ENCODE data around the gene SEC22C. TPM values are rescaled to one million over a fixed set of nuclear protein-coding genes. Genes with fewer than 3 reads are reported as not detected.

Gene SEC22C
- total and polyA plus RNA-seq, 2 of the 4 experiments (the other 2 are of a cell fraction), result 24.0 to 43.9 TPM

GRCh38 chr3:42513521-42513920 is 68.2 kb downstream of the SEC22C start:
- no peaks in the 10 kb centered on the region for H3K9me3 ChIP-seq (ENCODE audit: control insufficient read depth, insufficient read depth, low read length)
- no peak overlapping the region for H2BK5ac ChIP-seq (ENCODE audit: low read depth, low read length, poor library complexity, severe bottlenecking)
- H3K18ac ChIP-seq (ENCODE audit: low read depth, low read length), result no peak overlapping the region
- WGBS, 2 experiments (ENCODE audit: extremely low coverage in 2 of 2, insufficient read length in 1 of 2), result 100% methylated on average over 1 of the region's 6 CpGs; no CpG with 5 or more reads in 1 of the 2 experiments
- no peak overlapping the region for H3K23ac ChIP-seq (ENCODE audit: low read depth, low read length)
- H3K56ac ChIP-seq (ENCODE audit: extremely low read depth, insufficient read depth, low read length), result no peak overlapping the region
- H2BK15ac ChIP-seq (ENCODE audit: low read depth, low read length), result no peak overlapping the region
- no peak overlapping the region for H3K14ac ChIP-seq (replicated peaks; ENCODE audit: low read depth, low read length)
- H2BK120ac ChIP-seq (ENCODE audit: low read depth, low read length), result no peak overlapping the region
- BruUV-seq (replicated peaks), result no TSS peak
- dilution Hi-C loops (cut with HindIII; ENCODE audit: low sequenced_read_pairs, unreplicated experiment) (no loop called here), intact Hi-C loops (cut with micrococcal nuclease) (no loop called here), in situ Hi-C loops (cut with MboI; ENCODE audit: low sequenced_read_pairs) (no loop called here)
- H3K79me1 ChIP-seq (ENCODE audit: low read depth in 1 of 2, low read length in 2 of 2), result no peaks in the 10 kb centered on the region
- H3K27ac ChIP-seq (ENCODE audit: insufficient read depth, low read length), result no peak overlapping the region
- H4K8ac ChIP-seq (ENCODE audit: low read depth in 2 of 2, low read length in 2 of 2), result no peak overlapping the region
- H3K9ac ChIP-seq (ENCODE audit: low read depth, low read length), result no peak overlapping the region
- no peak overlapping the region for H3K4me2 ChIP-seq (ENCODE audit: low read depth, low read length)
- H2AK9ac ChIP-seq (replicated peaks; ENCODE audit: low read depth, low read length, poor library complexity), result no peak overlapping the region
- DNase-seq, result no peak
- TF ChIP-seq ELK1 (IDR thresholded peaks at IDR 0.05; ENCODE audit: borderline replicate concordance, low read depth, low read length), result no peak
- no peak for TF ChIP-seq POLR2A (IDR thresholded peaks at IDR 0.05; ENCODE audit: low read depth, low read length)
- no peak for TF ChIP-seq MAZ (IDR thresholded peaks at IDR 0.05; ENCODE audit: borderline replicate concordance, low read depth, low read length)
- H3K4ac ChIP-seq (ENCODE audit: low read depth, low read length), result no peak overlapping the region
- ATAC-seq (ENCODE audit: low read depth), result no peak
- no peak overlapping the region for H4K5ac ChIP-seq (ENCODE audit: low read depth, low read length)
- no peaks in the 10 kb centered on the region for H3K4me1 ChIP-seq (ENCODE audit: control insufficient read depth, insufficient read depth, low read length)
- no peaks in the 10 kb centered on the region for H3K9me1 ChIP-seq (ENCODE audit: insufficient read depth, low read length)
- peaks cover 23% of the 10 kb centered on the region for H3K27me3 ChIP-seq (ENCODE audit: control insufficient read depth, insufficient read depth, low read length)
- no peaks in the 10 kb centered on the region for H3K36me3 ChIP-seq (ENCODE audit: control insufficient read depth, insufficient read depth, low read length)
- no peak overlapping the region for H2BK20ac ChIP-seq (ENCODE audit: low read depth, low read length)
- H3K4me3 ChIP-seq (ENCODE audit: insufficient read depth, low read depth, low read length), result no peak overlapping the region
- ChIA-PET POLR2A (ENCODE audit: unreplicated experiment) (interaction anchor here (0.6 kb wide), 1 partner anchor 9 kb away, joined by 7 read pairs; no protein-coding TSS in a partner anchor), CTCF (no interaction called here)
- H4K91ac ChIP-seq (ENCODE audit: insufficient read depth, low read depth, low read length), result no peak overlapping the region
- no peak overlapping the region for H2AK5ac ChIP-seq (ENCODE audit: low read depth, low read length)
- no peak overlapping the region for H2AFZ ChIP-seq (replicated peaks; ENCODE audit: low read length, poor library complexity)
- no peaks in the 10 kb centered on the region for H4K20me1 ChIP-seq (ENCODE audit: insufficient read depth, low read length)

Measured in IMR-90 (cell line).